Measurements from ENCODE around the gene PARP8.
"Not testable (repeated sequence)": the region's sequence is repeated elsewhere in the genome, so short reads cannot be mapped to it uniquely, and the experiment has no call there.

Gene PARP8

GRCh38 chr5:50794812-50795211 is 128.4 kb downstream of the PARP8 start:
- DNase-seq, result no peak

GRCh38 chr5:50798002-50798401 is 131.6 kb downstream of the PARP8 start:
- DNase-seq, result no peak

- no peak for DNase-seq
These were observed 133.2 kb downstream of the PARP8 start for GRCh38 chr5:50799596-50799995.

- no peak for DNase-seq
These were observed 134.0 kb downstream of the PARP8 start for GRCh38 chr5:50800410-50800809.

GRCh38 chr5:50807661-50808060 is 141.2 kb downstream of the PARP8 start:
- no peak for DNase-seq

GRCh38 chr5:50808406-50808805 is 142.0 kb downstream of the PARP8 start:
- DNase-seq, result no peak

GRCh38 chr5:50811746-50812145 is 145.3 kb downstream of the PARP8 start:
- DNase-seq, result not testable (repeated sequence)

GRCh38 chr5:50813691-50814090 is 147.3 kb downstream of the PARP8 start:
- DNase-seq, result no peak

GRCh38 chr5:50814556-50814955 is 148.1 kb downstream of the PARP8 start:
- no peak for DNase-seq

- DNase-seq, result no peak
These were observed 155.6 kb downstream of the PARP8 start for GRCh38 chr5:50822046-50822445.

GRCh38 chr5:50822761-50823160 is 156.3 kb downstream of the PARP8 start:
- DNase-seq, result no peak

- DNase-seq, result no peak
These were observed 157.1 kb downstream of the PARP8 start for GRCh38 chr5:50823568-50823967.

GRCh38 chr5:50824109-50824508 is 157.7 kb downstream of the PARP8 start:
- no peak for DNase-seq

GRCh38 chr5:50827516-50828247 is 161.2 kb downstream of the PARP8 start:
- DNase-seq, result no peak

GRCh38 chr5:50829023-50829422 is 162.6 kb downstream of the PARP8 start:
- DNase-seq, result no peak

- no peak for DNase-seq
These were observed 166.3 kb downstream of the PARP8 start for GRCh38 chr5:50832657-50833284.

GRCh38 chr5:50836356-50836755 is 169.9 kb downstream of the PARP8 start:
- DNase-seq, result no peak

GRCh38 chr5:50839472-50839871 is 173.0 kb downstream of the PARP8 start:
- DNase-seq, result no peak

GRCh38 chr5:50843091-50843490 is 176.7 kb downstream of the PARP8 start:
- DNase-seq, result no peak

- no peak for DNase-seq
These were observed 179.8 kb downstream of the PARP8 start for GRCh38 chr5:50846261-50846660.

- DNase-seq, result no peak
These were observed 183.1 kb downstream of the PARP8 start for GRCh38 chr5:50849554-50849953.

GRCh38 chr5:50853151-50853550 is 186.7 kb downstream of the PARP8 start:
- no peak for DNase-seq

GRCh38 chr5:50854082-50854481 is 187.6 kb downstream of the PARP8 start:
- DNase-seq, result no peak

GRCh38 chr5:50855001-50855400 is 188.6 kb downstream of the PARP8 start:
- no peak for DNase-seq

Data from activated naive CD4-positive, alpha-beta T cell treated with anti-CD3 and anti-CD28 coated beads, Interleukin-2, amount 50 U/mL, for 16 hours (primary cell).